H1 (cell line): ENCODE data around the gene NUDT3. TPM values are rescaled to one million over a fixed set of nuclear protein-coding genes. Genes with fewer than 3 reads are reported as not detected.

Source experiments
- EP300 ChIP-seq, 2 experiments: IDR thresholded peaks; 1 replicate in 1 of 2; 2 replicates in 1 of 2; pipeline ENCODE4 v1.6.1; 2011 to 2012; ENCODE audit warnings: low read depth in 2 of 2, low read length in 2 of 2, mild to moderate bottlenecking in 2 of 2, borderline replicate concordance in 1 of 2, inconsistent platforms in 1 of 2, moderate library complexity in 1 of 2
- SIX5 ChIP-seq: IDR thresholded peaks from 2 replicates; pipeline ENCODE4 v1.6.1; 2011; ENCODE audit warnings: mild to moderate bottlenecking, low read depth, low read length
- SRF ChIP-seq: IDR thresholded peaks from 2 replicates; pipeline ENCODE4 v1.6.1; 2011; ENCODE audit warnings: mild to moderate bottlenecking, low read depth, low read length, moderate library complexity
- polyA plus RNA-seq, 7 experiments: library from polyadenylated mRNA; depleted of rRNA in 3 of 7; stranded (reverse) in 5 of 7; unstranded in 2 of 7; fragments of >200 nt in 5 of 7; fragments of 200-250 nt in 2 of 7; gene quantifications; 1 replicate in 5 of 7; 2 replicates in 1 of 7; 4 replicates in 1 of 7; pipeline versions ENCODE4 v1.2.1 to v1.2.3, GENCODE V29; 2011 to 2013; ENCODE audit warnings: missing spikeins in 2 of 7, mixed read lengths in 2 of 7
- total RNA-seq: library from RNA; stranded (reverse); fragmentation: NEBNext Ultra II Directional; extraction: Animal tissue kit (Norgen Biotek cat#: 25700); gene quantifications from 2 replicates; pipeline ENCODE4 v1.2.1, GENCODE V29; 2021

The NUDT3 gene
- total and polyA plus RNA-seq, 2 of the 8 experiments (the other 6 are each of a cell fraction or from before 2014, with no cell fraction given), result 14.1 to 36.9 TPM

GRCh38 chr6:34393191-34393965, 909 bp upstream of the NUDT3 start (continued):
- TF ChIP-seq SRF (no peak), SIX5 (no peak), EP300 (IDR thresholded peaks at IDR 0.05; ENCODE audit: borderline replicate concordance in 1 of 2, low read depth in 2 of 2, low read length in 2 of 2) (no peak)
